ENCODE data around the gene TPM4.

The TPM4 gene

DNA sequence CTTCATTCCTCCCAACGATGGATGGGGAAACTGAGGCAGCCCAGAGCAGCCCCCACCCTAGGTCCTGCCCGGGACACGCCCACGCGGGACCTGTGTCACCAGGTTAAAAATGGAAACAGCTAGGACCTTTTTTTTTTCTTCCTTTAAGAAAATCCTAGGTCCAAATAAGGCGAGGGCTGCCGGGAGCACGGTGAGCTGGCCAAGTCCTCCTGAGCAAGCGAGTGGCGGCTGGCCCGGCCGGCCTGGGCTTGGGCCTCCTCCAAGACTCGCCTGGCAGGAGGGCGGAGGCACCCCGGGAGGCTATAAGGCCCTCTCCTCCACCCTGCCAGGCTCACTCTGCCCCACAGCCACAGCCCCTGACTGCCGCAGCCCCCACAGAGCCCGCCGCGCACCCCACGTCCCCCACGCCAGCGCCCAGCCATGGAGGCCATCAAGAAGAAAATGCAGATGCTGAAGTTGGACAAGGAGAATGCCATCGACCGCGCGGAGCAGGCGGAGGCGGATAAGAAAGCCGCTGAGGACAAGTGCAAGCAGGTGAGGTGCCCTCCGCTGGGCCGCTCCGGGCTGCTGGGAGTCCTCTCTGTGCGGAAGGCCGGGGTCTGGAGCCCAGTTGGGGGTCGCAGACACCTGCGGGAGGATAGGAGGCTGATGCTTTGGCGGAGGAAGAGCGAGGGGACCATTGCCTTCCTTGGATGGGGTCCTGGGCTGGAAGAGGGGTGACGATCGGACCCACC lies 8.9 kb upstream of the TPM4 start:
- FAIRE-seq (no peak), DNase-seq (ENCODE audit: insufficient read length, low spot score) (no peak)
- TF ChIP-seq, protein P1, sequence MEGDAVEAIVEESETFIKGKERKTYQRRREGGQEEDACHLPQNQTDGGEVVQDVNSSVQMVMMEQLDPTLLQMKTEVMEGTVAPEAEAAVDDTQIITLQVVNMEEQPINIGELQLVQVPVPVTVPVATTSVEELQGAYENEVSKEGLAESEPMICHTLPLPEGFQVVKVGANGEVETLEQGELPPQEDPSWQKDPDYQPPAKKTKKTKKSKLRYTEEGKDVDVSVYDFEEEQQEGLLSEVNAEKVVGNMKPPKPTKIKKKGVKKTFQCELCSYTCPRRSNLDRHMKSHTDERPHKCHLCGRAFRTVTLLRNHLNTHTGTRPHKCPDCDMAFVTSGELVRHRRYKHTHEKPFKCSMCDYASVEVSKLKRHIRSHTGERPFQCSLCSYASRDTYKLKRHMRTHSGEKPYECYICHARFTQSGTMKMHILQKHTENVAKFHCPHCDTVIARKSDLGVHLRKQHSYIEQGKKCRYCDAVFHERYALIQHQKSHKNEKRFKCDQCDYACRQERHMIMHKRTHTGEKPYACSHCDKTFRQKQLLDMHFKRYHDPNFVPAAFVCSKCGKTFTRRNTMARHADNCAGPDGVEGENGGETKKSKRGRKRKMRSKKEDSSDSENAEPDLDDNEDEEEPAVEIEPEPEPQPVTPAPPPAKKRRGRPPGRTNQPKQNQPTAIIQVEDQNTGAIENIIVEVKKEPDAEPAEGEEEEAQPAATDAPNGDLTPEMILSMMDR (IDR thresholded peaks at IDR 0.05; ENCODE audit: insufficient read depth, missing control alignments): no peak

DNA sequence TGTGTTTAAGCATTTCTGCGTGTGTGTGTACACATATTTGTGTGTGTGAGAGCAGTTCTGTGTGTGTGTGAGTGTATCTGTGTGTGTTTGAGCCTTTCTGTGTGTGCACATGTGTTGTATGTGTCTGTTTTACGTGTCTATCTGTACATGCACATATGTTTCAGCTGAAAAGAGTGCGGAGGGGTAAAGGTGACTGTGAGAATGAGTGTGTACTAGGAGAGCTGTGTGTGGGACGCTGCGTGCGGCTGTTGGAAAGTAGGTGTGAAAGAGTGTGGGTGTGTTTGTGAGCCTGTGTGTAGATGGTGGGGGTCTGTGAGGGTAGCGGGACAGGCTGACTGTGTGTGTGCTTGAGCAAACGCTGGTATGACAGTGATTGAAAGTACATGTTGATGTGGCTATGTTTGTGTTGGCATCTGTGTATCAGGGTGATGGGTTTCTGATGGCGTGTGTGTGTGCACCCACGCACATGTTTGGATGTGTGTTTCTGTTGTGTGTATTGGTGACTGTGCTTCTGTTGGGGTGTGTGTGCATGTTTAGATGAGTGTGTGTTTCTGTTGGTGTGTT lies 7.5 kb upstream of the TPM4 start:
- FAIRE-seq: no peak
- TF ChIP-seq, protein P1 (IDR thresholded peaks at IDR 0.05; ENCODE audit: insufficient read depth, missing control alignments): no peak
- DNase-seq (ENCODE audit: insufficient read length, low spot score): no peak

DNA sequence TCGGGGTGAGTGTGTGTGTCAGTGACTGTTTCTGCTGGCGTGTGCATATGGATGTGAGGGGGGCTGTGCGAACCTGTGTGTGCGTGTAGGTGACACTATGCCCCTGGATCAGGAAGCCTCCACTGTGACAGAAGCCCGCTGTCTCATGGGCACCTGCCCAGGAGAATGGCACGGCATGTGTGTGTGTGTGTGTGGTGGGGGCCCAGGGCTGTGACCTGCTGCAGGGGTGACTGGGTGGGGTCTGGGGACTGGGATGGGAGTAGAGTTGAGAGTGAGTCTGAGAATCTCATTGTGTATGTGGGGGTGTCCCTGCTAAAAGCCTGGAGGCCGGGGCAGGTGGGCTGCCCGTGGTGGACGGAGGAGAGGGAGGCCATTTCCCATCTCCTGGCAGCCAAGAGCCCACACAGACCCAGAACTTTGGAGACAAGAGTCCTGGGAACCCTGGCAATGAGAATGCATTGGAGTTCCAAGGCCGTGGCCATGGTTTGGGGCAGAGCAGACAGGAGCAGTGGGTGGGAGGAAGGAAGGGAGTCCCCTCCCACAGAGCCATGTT lies 6.4 kb upstream of the TPM4 start:
- DNase-seq (ENCODE audit: insufficient read length, low spot score) (no peak), FAIRE-seq (no peak)
- TF ChIP-seq, protein P1 (IDR thresholded peaks at IDR 0.05; ENCODE audit: insufficient read depth, missing control alignments): no peak

DNA sequence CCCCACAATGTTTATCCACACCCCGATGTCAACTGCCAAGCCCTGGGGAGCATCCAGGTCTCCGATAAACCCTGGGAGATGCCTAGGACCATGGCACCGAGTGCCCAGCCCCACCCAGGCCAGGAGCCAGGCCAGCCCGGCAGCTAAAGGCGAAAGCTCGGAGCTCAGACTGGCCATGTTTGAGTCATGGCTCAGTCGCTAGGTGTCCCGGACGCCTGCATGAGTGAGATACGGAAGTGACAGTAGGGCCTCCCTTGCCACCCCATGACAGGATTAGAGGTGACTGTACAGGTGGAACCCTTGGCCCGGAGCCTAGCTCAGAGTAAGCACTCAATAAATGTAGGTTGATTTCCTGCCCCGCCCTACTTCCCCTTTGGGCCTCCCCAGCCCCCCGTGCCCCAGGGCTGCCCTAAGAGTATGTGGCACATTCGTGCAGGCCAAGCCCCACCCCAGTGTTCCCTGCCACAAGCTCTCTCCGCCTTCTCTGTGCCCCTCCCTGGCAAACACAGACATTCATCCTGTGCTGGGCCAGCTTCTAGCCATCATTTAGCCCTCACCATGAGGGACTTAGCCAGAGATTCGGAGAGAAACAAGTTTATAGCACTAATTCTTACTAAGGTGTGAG lies 5.8 kb upstream of the TPM4 start:
- TF ChIP-seq, protein P1 (IDR thresholded peaks at IDR 0.05; ENCODE audit: insufficient read depth, missing control alignments): no peak
- FAIRE-seq: no peak
- DNase-seq (ENCODE audit: insufficient read length, low spot score): no peak

DNA sequence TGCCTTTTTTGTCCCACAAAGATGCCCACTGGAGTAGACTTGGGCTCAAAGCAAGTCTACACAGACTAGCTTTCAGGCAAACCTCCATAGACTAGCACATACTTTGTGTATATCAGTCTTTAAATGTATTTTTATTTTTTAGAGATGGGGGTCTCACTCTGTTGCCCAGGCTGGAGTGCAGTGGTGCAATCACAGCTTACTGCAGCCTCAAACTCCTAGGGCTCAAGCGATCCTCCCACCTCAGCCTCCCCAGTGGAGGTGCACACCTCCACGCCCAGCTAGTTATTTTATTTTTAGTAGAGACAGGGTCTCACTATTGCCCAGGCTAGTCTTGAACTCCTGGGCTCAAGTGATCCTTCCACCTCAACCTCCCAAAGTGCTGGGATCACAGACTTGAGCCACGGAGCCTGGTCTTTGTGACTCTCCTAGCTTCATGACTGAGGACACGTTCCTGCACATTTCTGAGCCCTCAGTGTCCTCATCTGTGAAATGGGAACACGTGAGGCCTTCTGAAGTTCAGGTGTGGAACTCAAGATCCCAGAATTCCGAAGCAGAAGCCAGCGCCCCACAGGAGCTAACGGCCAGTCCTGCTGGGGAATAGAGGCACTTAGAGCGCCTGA lies 5.1 kb upstream of the TPM4 start:
- no peak for DNase-seq (ENCODE audit: insufficient read length, low spot score)
- TF ChIP-seq, protein P1 (IDR thresholded peaks at IDR 0.05; ENCODE audit: insufficient read depth, missing control alignments): no peak
- no peak for FAIRE-seq

DNA sequence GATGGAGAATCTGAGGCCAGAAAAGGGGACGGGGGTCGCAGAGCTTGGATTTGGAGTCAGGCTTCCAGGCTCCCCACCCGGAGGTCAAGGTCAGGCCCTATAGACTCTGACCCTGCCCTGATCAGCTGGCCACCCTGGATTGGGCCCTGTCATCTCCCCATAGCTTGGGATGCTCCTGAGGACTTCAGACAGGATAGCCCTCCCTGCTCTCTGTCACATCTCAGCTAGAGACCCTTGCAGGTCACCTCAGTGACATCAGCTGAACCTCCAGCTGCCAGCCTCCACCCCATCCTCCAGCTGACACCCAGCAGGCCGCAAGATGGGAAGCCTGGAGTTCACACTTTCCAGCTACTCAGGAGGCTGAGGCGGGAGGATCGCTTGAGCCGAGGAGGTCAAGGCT lies 2.8 kb upstream of the TPM4 start:
- DNase-seq (ENCODE audit: insufficient read length, low spot score) (no peak), FAIRE-seq (no peak)
- TF ChIP-seq, protein P1 (IDR thresholded peaks at IDR 0.05; ENCODE audit: insufficient read depth, missing control alignments): no peak
